ENCODE data around the gene EPX.

EPX gene

DNA sequence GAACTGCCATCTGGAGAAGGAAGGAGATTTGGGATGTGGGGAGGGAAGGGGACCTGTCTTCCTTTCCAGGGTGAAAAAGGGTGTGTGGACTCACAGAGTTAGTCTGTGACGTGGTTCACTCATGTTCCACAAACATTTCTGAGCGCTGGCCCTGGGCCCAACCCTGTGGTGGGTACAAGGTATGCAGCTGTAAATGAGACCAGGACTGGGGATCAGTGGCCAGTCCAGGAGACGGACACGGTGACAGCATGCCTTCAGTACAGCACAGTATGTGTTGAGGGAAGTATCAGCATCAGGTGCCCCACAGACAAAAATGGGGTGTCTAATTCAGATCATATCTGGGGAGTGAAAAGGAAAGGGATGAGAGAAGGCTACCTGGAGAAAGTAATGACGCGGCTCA is 5.5 kb upstream of the EPX start:
- no peak for FAIRE-seq

DNA sequence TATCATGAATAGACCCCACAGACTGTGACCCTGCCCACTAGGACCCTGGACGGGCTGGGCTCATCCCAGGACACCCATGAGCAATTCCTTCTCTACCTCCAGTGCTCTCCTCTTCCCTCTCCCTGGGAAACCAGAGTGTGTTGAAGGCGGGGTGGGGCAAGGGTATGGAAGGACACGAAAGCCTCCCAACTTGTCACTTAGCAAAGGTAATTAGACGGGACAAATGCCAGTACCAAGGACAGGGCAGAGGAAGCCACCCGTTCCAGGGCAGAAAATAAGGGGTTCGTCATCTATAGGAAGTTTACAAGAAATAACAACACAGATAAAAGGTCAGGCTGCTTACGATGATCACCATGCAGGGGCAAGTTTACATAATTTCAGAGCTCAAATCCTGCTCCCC is 4.9 kb upstream of the EPX start:
- no peak for FAIRE-seq

DNA sequence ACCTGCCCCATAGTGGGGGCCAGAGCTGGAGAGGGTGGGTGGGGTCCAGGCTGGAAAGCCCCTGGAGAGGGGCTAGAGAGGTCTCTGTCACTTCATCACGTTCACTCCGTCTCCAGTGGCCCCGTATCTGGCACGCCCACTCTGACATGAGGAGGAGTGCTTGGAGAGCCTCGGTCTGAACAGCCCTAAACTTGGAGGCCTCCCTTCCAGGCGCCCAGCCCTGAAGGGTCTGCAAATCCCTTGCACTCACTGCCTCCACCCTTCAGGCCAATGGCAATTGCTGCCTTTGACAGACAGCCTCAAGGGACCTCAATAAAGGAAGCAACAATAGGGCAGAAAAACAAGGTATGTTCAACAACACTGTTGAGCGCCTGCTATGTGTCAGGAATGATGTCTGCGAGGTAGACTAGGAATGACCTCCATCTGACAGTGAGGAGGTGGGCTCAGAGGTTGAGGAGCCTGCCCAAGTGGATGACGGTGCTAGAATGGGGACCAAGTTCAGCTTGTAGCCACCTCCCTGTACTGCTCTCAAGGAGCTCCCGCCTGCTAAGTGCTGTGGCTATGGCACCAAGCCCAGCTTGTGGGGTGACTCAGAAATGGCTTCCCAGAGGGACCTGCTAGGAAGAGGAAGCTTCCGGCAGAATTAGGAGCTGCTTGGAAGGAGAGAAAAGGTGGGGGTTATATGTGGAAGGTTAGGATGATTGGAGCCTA is 2.9 kb upstream of the EPX start:
- FAIRE-seq = no peak

- FAIRE-seq = no peak
Measured at GRCh38 chr17:58191241-58191896, 1.2 kb upstream of the EPX start.

- no peak for FAIRE-seq
Measured at GRCh38 chr17:58193641-58194255, 1.2 kb downstream of the EPX start.

DNA sequence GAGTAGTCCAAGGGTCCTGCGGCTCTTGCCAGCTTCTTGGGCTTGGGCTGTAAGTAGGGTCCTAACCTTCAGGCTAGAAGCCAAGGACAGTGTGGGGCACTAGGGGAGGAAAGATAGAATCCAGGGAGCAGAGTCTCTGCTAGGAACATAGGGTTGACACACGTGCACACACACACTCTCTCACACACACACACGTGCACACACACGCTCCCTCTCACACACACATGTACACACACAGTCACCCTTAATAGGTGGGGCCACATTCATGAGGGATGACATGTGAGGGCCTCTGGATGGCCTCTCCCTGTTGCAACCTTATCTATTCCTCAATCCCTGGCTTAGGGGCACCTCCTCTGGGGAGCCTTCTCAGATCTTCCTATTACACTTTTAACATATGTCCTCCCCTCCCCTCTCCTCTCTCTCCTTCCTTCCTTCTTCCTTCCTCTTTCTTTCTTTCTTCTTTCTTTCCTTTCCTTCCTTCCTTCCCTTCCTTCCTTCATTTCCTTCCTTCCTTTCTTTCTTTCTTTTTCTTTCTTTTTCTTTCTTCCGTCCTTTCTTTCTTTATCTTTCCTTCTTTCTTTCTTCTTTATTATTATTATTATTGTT is 3.1 kb downstream of the EPX start:
- no peak for FAIRE-seq

GRCh38 chr17:58196610-58197009 is 4.1 kb downstream of the EPX start:
- no peak for FAIRE-seq

GRCh38 chr17:58200024-58200633 is 7.6 kb downstream of the EPX start:
- no peak for FAIRE-seq

- no peak for FAIRE-seq
Measured at GRCh38 chr17:58202859-58203258, 10.3 kb downstream of the EPX start.

DNA sequence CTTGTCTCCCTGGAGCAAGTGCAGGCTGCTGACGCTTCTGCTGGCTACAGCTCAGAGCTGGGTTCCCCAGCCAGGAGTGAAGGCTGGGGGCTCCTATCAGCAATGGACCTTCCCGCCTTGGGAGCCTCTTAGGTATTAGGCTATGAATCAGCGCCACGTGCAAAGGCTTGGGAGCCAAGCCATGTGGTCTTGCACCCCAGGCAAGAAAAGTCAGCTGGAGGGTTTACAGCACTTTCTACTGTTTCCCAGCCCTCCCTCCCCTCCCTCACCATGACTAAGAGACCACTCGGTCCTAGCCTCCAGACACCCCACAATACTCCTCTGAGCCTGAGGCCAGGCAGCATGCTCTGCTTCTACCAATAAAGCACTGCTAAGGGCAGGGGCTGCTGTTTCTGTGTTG is 12.3 kb downstream of the EPX start:
- no peak for FAIRE-seq

DNA sequence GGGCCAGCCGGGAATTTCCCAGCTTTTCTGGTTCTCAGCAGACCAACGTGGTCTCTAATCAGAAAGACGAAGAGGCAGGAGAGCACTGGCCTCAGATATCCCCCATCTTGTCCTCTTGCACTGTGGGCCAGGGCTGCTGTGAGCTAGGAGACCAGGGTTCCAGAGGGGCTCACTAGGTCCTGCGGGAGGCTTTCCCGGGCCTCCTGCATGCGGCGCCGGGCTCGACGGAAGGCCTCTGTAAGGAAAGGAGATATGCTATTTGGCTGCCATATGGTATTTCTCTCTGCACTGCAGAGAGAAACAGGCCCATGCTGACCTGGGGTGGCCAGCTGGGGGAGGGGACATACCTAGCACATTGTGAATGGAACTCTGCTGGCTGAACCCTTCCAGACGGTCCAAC is 13.4 kb downstream of the EPX start:
- no peak for FAIRE-seq

DNA sequence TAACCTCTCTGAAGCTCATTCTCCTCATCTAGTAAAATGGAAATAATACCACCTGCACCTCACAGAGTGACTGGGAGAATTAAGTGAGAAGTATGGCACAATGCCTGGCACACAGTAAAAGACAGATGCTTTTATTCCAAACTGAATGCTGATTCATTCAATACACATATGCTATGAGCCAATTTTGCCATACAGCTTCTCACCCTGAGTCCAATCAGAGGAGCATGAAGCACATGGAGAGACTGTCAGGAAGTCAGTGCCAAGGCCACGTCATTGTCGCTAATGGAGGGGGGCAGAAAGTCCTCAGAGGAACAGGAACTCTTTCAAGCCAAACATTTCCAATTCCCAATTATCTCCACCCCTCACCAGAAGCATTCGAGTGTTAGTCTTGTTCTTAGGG is 14.9 kb downstream of the EPX start:
- FAIRE-seq = no peak

DNA sequence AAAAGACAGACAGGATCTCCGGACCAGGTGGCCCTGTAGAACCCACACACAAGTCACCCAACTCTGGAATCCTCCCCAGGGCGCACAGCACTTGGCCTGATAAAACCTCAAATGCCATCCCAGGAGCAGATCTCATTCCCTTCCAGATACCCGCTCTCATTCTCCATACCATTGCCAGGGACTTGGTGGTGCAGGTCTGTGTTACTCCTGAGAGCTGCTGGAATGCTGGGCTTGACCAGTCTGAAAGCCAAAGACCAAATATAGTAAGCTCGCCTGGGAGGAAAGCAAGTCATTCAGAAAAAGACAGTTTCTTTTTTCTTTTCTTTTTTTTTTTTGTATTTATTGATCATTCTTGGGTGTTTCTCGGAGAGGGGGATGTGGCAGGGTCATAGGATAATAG is 15.8 kb downstream of the EPX start:
- no peak for FAIRE-seq

DNA sequence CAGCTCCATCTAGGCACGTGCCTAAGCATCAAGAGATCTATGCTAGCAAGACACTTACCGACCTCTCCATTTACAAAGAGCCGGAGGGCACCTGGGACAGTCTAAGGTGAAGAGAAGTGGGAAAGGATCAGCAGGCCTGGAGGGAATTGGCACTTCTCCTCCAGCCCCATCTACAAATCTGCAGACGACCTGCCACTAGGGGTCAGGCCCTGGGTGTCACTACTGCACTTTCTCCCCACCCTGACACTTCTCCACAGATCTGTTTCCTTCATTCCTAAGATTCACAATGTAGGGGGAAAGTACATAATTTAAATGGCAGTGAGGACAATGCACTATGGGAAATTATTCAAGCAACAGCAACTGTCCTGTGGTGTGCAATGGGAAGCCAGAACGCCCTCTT is 18.4 kb downstream of the EPX start:
- no peak for FAIRE-seq

GRCh38 chr17:58215685-58216084 is 23.2 kb downstream of the EPX start:
- FAIRE-seq = no peak

- FAIRE-seq = no peak
Measured at GRCh38 chr17:58217766-58218165, 25.2 kb downstream of the EPX start.

DNA sequence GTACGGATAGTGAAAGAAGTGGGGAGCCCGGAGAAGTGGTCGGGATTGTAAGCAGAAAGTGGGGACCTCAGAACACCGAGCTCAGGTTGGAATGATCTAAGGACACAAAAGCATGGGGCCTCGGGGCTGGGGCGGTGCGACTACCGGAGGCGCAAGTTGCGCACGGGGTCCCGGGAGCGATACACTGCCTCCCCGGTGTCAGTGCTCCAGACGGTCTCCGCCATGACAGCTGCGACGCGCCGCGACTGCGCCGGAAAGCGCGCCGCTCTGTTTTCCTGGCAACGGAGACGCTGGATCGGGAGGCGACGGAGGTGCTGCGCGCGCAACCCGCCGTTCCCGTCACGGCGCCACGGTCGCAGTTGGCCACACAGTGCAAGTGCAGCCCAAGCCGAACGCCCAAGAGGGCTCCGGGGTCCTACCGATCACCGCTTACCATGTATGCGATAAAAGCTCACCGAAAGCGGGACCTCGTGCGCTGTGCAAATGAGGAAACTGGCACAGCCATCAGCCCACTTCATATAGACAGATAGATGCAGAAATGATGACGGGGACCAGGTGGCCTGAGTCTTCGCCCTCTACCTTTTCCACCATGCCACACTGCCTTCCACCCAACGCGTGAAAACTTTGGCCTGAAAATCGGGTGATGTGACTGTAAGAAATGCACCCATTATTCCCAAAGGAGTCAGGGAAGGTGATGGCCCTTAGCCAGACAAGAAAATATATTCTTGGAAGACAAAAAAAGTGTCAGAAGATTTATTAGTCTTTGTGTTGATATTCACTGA is 26.7 kb downstream of the EPX start, which contains the start of gene MKS1:
Gene MKS1 (minus strand): TSS at position 249 of the 782 bp plus-strand sequence. CDS start 25 bp downstream, at position 224.
- no peak for FAIRE-seq

DNA sequence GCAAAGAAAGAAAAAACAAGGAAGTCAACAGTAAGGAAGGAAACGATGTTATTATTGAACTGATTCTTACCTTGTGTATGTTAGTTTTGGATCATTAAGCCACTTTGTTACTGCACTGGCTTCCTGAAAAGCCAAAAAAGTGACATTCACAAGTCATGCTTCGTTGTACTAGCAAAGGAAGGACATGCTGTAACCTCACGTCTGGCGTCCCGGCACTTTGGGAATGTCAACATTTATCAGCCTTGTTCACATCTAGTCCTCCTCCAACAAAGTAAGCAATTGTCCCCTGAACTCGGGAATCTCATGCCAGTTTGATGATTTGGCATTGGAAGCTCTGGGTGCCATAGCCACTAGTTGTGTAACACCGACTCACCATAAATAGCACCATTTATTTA is 27.3 kb downstream of the EPX start:
- FAIRE-seq = no peak

GRCh38 chr17:58224315-58224714 is 31.8 kb downstream of the EPX start:
- no peak for FAIRE-seq

GRCh38 chr17:58227733-58228132 is 35.2 kb downstream of the EPX start:
- FAIRE-seq = no peak

DNA sequence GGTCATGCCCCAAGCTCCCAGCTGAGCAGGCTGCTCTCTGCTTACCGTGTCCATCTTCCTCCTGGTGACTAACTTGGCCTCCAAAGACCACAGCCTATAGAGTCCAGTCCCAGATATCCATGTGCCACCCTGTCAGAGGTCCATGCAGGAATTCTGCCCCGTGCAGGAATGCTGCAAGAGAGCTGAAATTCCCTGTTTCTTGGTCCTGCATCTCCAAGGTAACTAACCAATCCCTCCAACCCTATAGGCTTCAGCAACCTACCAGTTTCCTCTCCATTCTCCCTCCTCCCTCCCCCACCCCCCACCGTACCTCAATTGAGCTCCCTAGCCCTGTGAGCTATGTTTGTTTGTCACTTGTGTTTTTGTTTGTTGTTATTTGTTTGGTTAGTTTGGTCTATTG is 36.2 kb downstream of the EPX start:
- no peak for FAIRE-seq

DNA sequence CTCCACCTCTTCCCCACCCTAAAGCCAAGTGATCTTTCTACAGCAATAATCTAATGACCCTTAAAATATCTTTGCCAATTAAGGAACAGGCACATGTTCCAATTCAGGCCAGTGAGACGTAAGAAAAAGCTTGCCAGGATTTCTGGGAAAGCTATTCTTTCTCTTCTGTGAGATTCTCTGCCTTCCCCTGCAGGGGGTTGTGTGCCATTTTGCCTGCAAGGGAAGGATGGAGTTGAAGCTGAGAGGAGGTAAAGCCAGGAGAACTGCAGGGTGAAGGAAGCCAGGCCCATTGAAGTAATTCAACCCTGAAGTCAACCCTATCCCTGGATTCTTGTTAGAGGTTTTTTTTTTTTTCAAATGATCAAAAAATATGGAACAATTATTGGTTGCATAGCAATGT is 36.9 kb downstream of the EPX start:
- FAIRE-seq = no peak

- no peak for FAIRE-seq
Measured at GRCh38 chr17:58229881-58230280, 37.4 kb downstream of the EPX start.

All from islet of Langerhans (tissue), 1 donor.